OCI-LY1 (cell line): ENCODE measurements around the gene PTH.

Experiments used
- H2AFZ ChIP-seq: fragments of 200-600 bp; sonication (generic), shearing (Covaris generic); 2 replicates; pipeline ENCODE4 v1.6.0; 2014; ENCODE audit warnings: antibody characterized with exemption, mild to moderate bottlenecking, low read length
- H3F3A ChIP-seq: fragments of 200-600 bp; sonication (generic), shearing (Covaris generic); 2 replicates; pipeline ENCODE4 v1.6.0; 2014; ENCODE audit warnings: mild to moderate bottlenecking, antibody characterized with exemption, low read length, moderate library complexity; ENCODE audit not compliant: insufficient read depth
- H3K27ac ChIP-seq: fragments of 200-600 bp; sonication (generic); 2 replicates; pipeline ENCODE4 v1.5.1; 2014; ENCODE audit warnings: low read length, mixed run types, mild to moderate bottlenecking, low read depth; ENCODE audit not compliant: poor library complexity, severe bottlenecking
- H3K27me3 ChIP-seq: fragments of 200-600 bp; sonication (generic); 2 replicates; pipeline ENCODE4 v1.6.0; 2014; ENCODE audit warnings: antibody characterized with exemption, mild to moderate bottlenecking, low read length, moderate library complexity; ENCODE audit not compliant: insufficient read depth
- H3K36me3 ChIP-seq: fragments of 200-600 bp; sonication (generic); 2 replicates; pipeline ENCODE4 v1.6.1; 2014; ENCODE audit warnings: mild to moderate bottlenecking, antibody characterized with exemption, low read length, moderate library complexity, mixed read lengths; ENCODE audit not compliant: insufficient read depth
- H3K4me1 ChIP-seq: fragments of 200-600 bp; sonication (generic); 2 replicates; pipeline ENCODE4 v1.5.1; 2014; ENCODE audit warnings: mild to moderate bottlenecking, low read length, moderate library complexity; ENCODE audit not compliant: insufficient read depth, severe bottlenecking
- H3K4me2 ChIP-seq: fragments of 200-600 bp; sonication (generic), shearing (Covaris generic); 2 replicates; pipeline ENCODE4 v1.6.1; 2014; ENCODE audit warnings: low read length
- H3K4me3 ChIP-seq: fragments of 200-600 bp; sonication (generic); 2 replicates; pipeline ENCODE4 v1.5.1; 2014; ENCODE audit warnings: low read length, low read depth, mild to moderate bottlenecking, mixed read lengths; ENCODE audit not compliant: poor library complexity, severe bottlenecking
- H3K79me2 ChIP-seq: fragments of 200-600 bp; shearing (Covaris generic); 2 replicates; pipeline ENCODE4 v1.6.1; 2016; ENCODE audit warnings: mixed run types, low read length, mixed read lengths; ENCODE audit not compliant: insufficient read depth
- H3K9ac ChIP-seq: fragments of 200-600 bp; sonication (generic), shearing (Covaris generic); 2 replicates; pipeline ENCODE4 v1.6.1; 2014; ENCODE audit warnings: mild to moderate bottlenecking, low read length, mixed read lengths
- H3K9me2 ChIP-seq: fragments of 200-600 bp; sonication (generic), shearing (Covaris generic); 2 replicates; pipeline ENCODE4 v1.6.1; 2014; ENCODE audit warnings: low read depth, mild to moderate bottlenecking, low read length, mixed read lengths
- H3K9me3 ChIP-seq: fragments of 200-600 bp; shearing (Covaris generic); 2 replicates; pipeline ENCODE4 v1.6.1; 2014; ENCODE audit warnings: low read length, mixed read lengths
- H4K20me1 ChIP-seq: fragments of 200-600 bp; sonication (generic), shearing (Covaris generic); 2 replicates; pipeline ENCODE4 v1.6.0; 2016; ENCODE audit warnings: mild to moderate bottlenecking, low read length; ENCODE audit not compliant: insufficient read depth
- EZH2 ChIP-seq: fragments of 200-600 bp; sonication (generic), shearing (Covaris generic); IDR thresholded peaks from 2 replicates; pipeline ENCODE4 v1.8.0; 2017; ENCODE audit warnings: borderline replicate concordance, mixed run types, mild to moderate bottlenecking, antibody characterized with exemption, low read length, moderate library complexity, mixed read lengths
- TF ChIP-seq, protein P1 (sequence below): fragments of 200-600 bp; sonication (generic), shearing (Covaris generic); IDR thresholded peaks from 2 replicates; pipeline ENCODE4 v1.5.1; 2017; ENCODE audit warnings: mild to moderate bottlenecking, antibody characterized with exemption, low read length, moderate library complexity, mixed read lengths

Gene PTH

DNA sequence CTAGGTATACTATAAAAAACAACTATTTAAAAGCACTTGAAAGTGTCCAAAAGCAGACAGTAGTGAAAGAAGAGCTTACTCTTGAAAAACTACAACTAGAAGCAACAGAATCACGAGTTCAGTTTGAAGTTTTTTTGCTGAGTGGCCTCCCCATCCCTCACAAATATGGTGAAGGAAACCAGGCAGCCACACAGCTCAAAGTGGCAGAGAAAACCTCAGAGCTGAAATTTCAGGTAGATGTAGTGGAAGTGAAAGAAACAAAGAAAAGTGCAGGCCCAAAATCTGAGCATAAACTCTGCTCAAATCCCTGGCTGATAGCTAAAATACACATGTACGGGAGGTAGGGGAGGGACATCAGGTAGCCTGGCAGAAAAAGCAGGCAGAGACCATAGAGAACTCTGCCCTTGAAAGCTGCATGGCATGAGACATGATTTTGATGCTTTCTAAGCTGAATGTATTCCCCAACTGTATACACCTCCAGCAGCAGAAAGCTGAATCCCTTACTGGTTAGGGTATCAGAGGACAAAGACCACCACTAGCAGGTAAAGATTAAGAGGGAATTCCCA, 44.9 kb downstream of the PTH start:
- Histone ChIP-seq H3K36me3 (no peaks in the 10 kb centered on the region), H3K27ac (no peak overlapping the region), H3K4me1 (peaks cover 6% of the 10 kb centered on the region), H4K20me1 (no peaks in the 10 kb centered on the region), H2AFZ (no peak overlapping the region), H3K4me3 (no peak overlapping the region), H3K27me3 (no peaks in the 10 kb centered on the region), H3K9me2 (no peaks in the 10 kb centered on the region), H3K79me2 (peaks cover 58% of the 10 kb centered on the region), H3K9me3 (peaks cover 13% of the 10 kb centered on the region; the same call in 1 of the 2 replicates), H3F3A (no peaks in the 10 kb centered on the region), H3K4me2 (no peak overlapping the region), H3K9ac (no peak overlapping the region)
- TF ChIP-seq, protein P1, sequence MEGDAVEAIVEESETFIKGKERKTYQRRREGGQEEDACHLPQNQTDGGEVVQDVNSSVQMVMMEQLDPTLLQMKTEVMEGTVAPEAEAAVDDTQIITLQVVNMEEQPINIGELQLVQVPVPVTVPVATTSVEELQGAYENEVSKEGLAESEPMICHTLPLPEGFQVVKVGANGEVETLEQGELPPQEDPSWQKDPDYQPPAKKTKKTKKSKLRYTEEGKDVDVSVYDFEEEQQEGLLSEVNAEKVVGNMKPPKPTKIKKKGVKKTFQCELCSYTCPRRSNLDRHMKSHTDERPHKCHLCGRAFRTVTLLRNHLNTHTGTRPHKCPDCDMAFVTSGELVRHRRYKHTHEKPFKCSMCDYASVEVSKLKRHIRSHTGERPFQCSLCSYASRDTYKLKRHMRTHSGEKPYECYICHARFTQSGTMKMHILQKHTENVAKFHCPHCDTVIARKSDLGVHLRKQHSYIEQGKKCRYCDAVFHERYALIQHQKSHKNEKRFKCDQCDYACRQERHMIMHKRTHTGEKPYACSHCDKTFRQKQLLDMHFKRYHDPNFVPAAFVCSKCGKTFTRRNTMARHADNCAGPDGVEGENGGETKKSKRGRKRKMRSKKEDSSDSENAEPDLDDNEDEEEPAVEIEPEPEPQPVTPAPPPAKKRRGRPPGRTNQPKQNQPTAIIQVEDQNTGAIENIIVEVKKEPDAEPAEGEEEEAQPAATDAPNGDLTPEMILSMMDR, result no peak
- no peak for TF ChIP-seq EZH2

DNA sequence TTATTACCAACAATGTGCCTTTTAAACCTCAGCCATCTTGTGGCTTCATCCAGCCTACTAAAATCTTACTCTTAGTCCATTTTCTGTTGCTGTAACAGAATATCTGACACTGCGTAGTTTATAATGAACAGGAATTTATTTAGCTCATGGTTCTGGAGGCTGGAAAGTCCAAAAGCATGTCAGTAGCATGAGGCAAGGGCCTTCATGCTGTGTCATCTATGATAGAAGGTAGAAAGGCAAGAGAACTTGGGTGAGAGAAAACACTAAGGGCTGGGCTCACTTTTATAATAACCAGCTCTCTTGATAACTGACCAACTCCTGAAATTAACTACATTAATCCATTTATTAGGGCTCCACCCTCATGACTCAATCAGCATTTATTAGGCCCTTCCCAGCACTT, 46.3 kb downstream of the PTH start:
- Histone ChIP-seq H3K9me3 (peaks cover 13% of the 10 kb centered on the region; the same call in 1 of the 2 replicates), H2AFZ (no peak overlapping the region), H3K4me1 (peaks cover 6% of the 10 kb centered on the region), H3K4me3 (no peak overlapping the region), H3K36me3 (no peaks in the 10 kb centered on the region), H3K4me2 (no peak overlapping the region), H3K9me2 (no peaks in the 10 kb centered on the region), H3F3A (no peaks in the 10 kb centered on the region), H3K27ac (no peak overlapping the region), H3K9ac (no peak overlapping the region), H3K27me3 (no peaks in the 10 kb centered on the region), H3K79me2 (peaks cover 55% of the 10 kb centered on the region), H4K20me1 (no peaks in the 10 kb centered on the region)
- TF ChIP-seq, protein P1, result no peak
- TF ChIP-seq EZH2, result no peak

DNA sequence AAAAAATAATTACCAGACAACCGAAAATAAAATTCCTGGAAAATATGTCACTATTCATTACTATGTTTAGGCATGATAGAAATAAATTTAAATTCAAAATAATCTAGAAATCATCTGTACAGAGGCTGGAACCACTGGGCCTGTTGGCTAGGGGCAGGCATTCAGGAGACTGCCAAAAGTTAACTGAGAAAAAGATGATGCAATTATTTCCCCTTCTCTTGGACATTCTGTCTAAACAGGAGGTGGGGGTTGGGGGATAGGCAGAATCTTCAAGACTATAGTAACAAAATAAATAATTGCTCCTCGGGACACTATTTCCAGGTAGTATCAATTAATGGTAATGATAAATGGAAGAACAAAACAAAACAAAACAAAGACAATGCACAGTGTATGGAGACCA, 46.9 kb downstream of the PTH start:
- Histone ChIP-seq H3K36me3 (no peaks in the 10 kb centered on the region), H2AFZ (no peak overlapping the region), H3K79me2 (peaks cover 51% of the 10 kb centered on the region), H3K27me3 (no peaks in the 10 kb centered on the region), H3K27ac (no peak overlapping the region), H4K20me1 (no peaks in the 10 kb centered on the region), H3K4me1 (peaks cover 6% of the 10 kb centered on the region), H3K4me2 (no peak overlapping the region), H3F3A (no peaks in the 10 kb centered on the region), H3K9ac (no peak overlapping the region), H3K9me2 (no peaks in the 10 kb centered on the region), H3K9me3 (peaks cover 13% of the 10 kb centered on the region; the same call in 1 of the 2 replicates), H3K4me3 (no peak overlapping the region)
- no peak for TF ChIP-seq EZH2
- TF ChIP-seq, protein P1, result no peak
